Measurements from ENCODE around the gene DSCAML1. TPM values are rescaled to one million over a fixed set of nuclear protein-coding genes. Genes with fewer than 3 reads are reported as not detected.

The DSCAML1 gene
- total and polyA plus RNA-seq, 9 of the 15 experiments (the other 6 are each of a cell fraction or from before 2014, with no cell fraction given), result not detected

DNA sequence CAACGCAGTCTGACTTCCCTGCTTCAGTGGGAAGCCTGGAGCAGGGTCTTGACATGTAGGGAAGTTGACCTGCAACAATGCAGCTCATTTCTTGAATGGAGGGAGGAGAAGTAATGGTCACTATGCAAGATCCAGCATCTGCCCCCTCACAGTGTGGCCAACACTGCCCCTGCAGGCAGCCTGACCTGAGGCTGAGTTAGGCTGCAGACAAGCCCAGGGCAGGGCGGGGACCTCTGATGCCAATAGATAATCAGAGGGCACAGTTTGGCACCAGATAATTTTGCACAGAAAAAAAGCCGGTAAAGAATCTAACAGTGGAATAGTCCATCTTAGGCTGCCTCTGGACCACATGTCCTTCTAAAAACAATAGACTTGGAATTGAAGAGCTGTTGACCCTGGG is 182.3 kb downstream of the DSCAML1 start:
- H3K4me1 ChIP-seq (replicated peaks in 1 of 2; ENCODE audit: control insufficient read depth in 2 of 2, insufficient read depth in 2 of 2, low read length in 2 of 2), result no peaks in the 10 kb centered on the region
- H3K27me3 ChIP-seq (ENCODE audit: control insufficient read depth in 2 of 2, insufficient read depth in 2 of 2, low read length in 2 of 2), result peaks cover 0 to 11% of the 10 kb centered on the region in 2 experiments; a peak in 2 of 5 replicates
- ATAC-seq (peak; percentile 38; the same call in 1 of the 3 replicates), DNase-seq (ENCODE audit: extremely low read depth in 1 of 4, low spot score in 3 of 4) (no peak), FAIRE-seq (no peak)
- H4K20me1 ChIP-seq (replicated peaks; ENCODE audit: control insufficient read depth, insufficient read depth, low read length), result no peaks in the 10 kb centered on the region
- no peaks in the 10 kb centered on the region for H3K79me2 ChIP-seq (ENCODE audit: control insufficient read depth, insufficient read depth, low read length)
- no peaks in the 10 kb centered on the region for H3K9me1 ChIP-seq (ENCODE audit: control insufficient read depth, insufficient read depth, low read length)
- no peak overlapping the region for H3K4me2 ChIP-seq (ENCODE audit: insufficient read depth, low read length)
- H3K9ac ChIP-seq (ENCODE audit: insufficient read depth in 1 of 2, low read depth in 2 of 2, low read length in 2 of 2), result no peak overlapping the region
- in situ Hi-C loops (cut with MboI) (no loop called here), intact Hi-C loops (cut with micrococcal nuclease) (no loop called here)
- no peaks in the 10 kb centered on the region for H3K9me3 ChIP-seq (replicated peaks; ENCODE audit: control insufficient read depth, insufficient read depth, low read depth, low read length)
- no TSS peak for BruUV-seq (replicated peaks)
- H3K4me3 ChIP-seq, result no peak overlapping the region
- H2AFZ ChIP-seq (ENCODE audit: low read depth, low read length), result no peak overlapping the region
- ChIA-PET POLR2A (interaction anchor here (0.6 kb wide), 1 partner anchor 31 kb away, joined by 3 read pairs; no protein-coding TSS in a partner anchor), CTCF (ENCODE audit: low intra/inter-chr PET ratio) (no interaction called here)
- 0% methylated on average over 3 of the region's 3 CpGs for WGBS (ENCODE audit: insufficient coverage, low coverage, missing lambda C conversion rate)
- no peak overlapping the region for H3K27ac ChIP-seq (ENCODE audit: extremely low read depth, low read depth, low read length)
- H3K36me3 ChIP-seq (ENCODE audit: control insufficient read depth, insufficient read depth, low read length), result no peaks in the 10 kb centered on the region
- TF ChIP-seq NONO (IDR thresholded peaks at IDR 0.05; ENCODE audit: low read depth in 2 of 2, low read length in 1 of 2) (no peak), GABPB2 (CRISPR knock-in tag; conservative IDR thresholded peaks at IDR 0.05) (no peak), TARDBP (IDR thresholded peaks at IDR 0.05) (no peak), ZNF140 (CRISPR knock-in tag; IDR thresholded peaks at IDR 0.05) (no peak), PTTG1 (tag; IDR thresholded peaks at IDR 0.05; ENCODE audit: low read depth) (no peak), RBM39 (optimal IDR thresholded peaks at IDR 0.05; ENCODE audit: low read depth, low read length) (no peak), SIX5 (IDR thresholded peaks at IDR 0.05; ENCODE audit: borderline replicate concordance in 1 of 2, insufficient read depth in 1 of 2, low read depth in 1 of 2, low read length in 2 of 2) (no peak), KHSRP (IDR thresholded peaks at IDR 0.05) (no peak), ZBTB7A (IDR thresholded peaks at IDR 0.05; ENCODE audit: borderline replicate concordance, control insufficient read depth, low read depth, low read length) (no peak), EP300 (IDR thresholded peaks at IDR 0.05; ENCODE audit: low read length) (no peak), HMG20B (CRISPR knock-in tag; IDR thresholded peaks at IDR 0.05) (no peak), SIN3A (IDR thresholded peaks at IDR 0.05; ENCODE audit: borderline replicate concordance in 2 of 2, control insufficient read depth in 1 of 2, low read depth in 2 of 2, low read length in 2 of 2) (no peak), BRF1 (IDR thresholded peaks at IDR 0.05; ENCODE audit: borderline replicate concordance, extremely low read depth, insufficient read length) (no peak), IFI16 (CRISPR knock-in tag; IDR thresholded peaks at IDR 0.05) (no peak), TAF15 (IDR thresholded peaks at IDR 0.05; ENCODE audit: low read depth, low read length) (no peak), SMAD3 (CRISPR knock-in tag; conservative IDR thresholded peaks at IDR 0.05) (no peak), ZNF76 (CRISPR knock-in tag; IDR thresholded peaks at IDR 0.05; ENCODE audit: borderline replicate concordance) (no peak)
- TF ChIP-seq, protein P1, sequence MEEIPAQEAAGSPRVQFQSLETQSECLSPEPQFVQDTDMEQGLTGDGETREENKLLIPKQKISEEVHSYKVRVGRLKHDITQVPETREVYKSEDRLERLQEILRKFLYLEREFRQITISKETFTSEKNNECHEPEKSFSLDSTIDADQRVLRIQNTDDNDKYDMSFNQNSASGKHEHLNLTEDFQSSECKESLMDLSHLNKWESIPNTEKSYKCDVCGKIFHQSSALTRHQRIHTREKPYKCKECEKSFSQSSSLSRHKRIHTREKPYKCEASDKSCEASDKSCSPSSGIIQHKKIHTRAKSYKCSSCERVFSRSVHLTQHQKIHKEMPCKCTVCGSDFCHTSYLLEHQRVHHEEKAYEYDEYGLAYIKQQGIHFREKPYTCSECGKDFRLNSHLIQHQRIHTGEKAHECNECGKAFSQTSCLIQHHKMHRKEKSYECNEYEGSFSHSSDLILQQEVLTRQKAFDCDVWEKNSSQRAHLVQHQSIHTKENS (CRISPR knock-in tag; IDR thresholded peaks at IDR 0.05), result no peak
- TF ChIP-seq, protein P2, sequence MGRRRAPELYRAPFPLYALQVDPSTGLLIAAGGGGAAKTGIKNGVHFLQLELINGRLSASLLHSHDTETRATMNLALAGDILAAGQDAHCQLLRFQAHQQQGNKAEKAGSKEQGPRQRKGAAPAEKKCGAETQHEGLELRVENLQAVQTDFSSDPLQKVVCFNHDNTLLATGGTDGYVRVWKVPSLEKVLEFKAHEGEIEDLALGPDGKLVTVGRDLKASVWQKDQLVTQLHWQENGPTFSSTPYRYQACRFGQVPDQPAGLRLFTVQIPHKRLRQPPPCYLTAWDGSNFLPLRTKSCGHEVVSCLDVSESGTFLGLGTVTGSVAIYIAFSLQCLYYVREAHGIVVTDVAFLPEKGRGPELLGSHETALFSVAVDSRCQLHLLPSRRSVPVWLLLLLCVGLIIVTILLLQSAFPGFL (CRISPR knock-in tag; IDR thresholded peaks at IDR 0.05), result no peak
- TF ChIP-seq, protein P3, sequence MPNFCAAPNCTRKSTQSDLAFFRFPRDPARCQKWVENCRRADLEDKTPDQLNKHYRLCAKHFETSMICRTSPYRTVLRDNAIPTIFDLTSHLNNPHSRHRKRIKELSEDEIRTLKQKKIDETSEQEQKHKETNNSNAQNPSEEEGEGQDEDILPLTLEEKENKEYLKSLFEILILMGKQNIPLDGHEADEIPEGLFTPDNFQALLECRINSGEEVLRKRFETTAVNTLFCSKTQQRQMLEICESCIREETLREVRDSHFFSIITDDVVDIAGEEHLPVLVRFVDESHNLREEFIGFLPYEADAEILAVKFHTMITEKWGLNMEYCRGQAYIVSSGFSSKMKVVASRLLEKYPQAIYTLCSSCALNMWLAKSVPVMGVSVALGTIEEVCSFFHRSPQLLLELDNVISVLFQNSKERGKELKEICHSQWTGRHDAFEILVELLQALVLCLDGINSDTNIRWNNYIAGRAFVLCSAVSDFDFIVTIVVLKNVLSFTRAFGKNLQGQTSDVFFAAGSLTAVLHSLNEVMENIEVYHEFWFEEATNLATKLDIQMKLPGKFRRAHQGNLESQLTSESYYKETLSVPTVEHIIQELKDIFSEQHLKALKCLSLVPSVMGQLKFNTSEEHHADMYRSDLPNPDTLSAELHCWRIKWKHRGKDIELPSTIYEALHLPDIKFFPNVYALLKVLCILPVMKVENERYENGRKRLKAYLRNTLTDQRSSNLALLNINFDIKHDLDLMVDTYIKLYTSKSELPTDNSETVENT (CRISPR knock-in tag; IDR thresholded peaks at IDR 0.05), result no peak

All from K562 (cell line).